HG03442 (cell line): ENCODE measurements around the gene IL10RA.

Source experiments
- ATAC-seq: cut with Tn5 transposase; IDR thresholded peaks from one replicate; pipeline ENCODE4 v1.9.1; 2021; ENCODE audit warnings: mild to moderate bottlenecking, moderate library complexity; ENCODE audit not compliant: unreplicated experiment

IL10RA gene

GRCh38 chr11:117989351-117990102 lies 3.3 kb downstream of the IL10RA start:
- no peak for ATAC-seq

GRCh38 chr11:117992136-117992535 lies 5.9 kb downstream of the IL10RA start:
- no peak for ATAC-seq

- no peak for ATAC-seq
These were observed 6.4 kb downstream of the IL10RA start for GRCh38 chr11:117992620-117993019.

- no peak for ATAC-seq
These were observed 8.0 kb downstream of the IL10RA start for GRCh38 chr11:117993988-117994745.

GRCh38 chr11:117995472-117995871 lies 9.3 kb downstream of the IL10RA start:
- no peak for ATAC-seq

- ATAC-seq = no peak
These were observed 9.9 kb downstream of the IL10RA start for GRCh38 chr11:117996058-117996457.

GRCh38 chr11:117997406-117997805 lies 11.2 kb downstream of the IL10RA start:
- ATAC-seq = no peak

- ATAC-seq = peak; percentile 70
These were observed 11.8 kb downstream of the IL10RA start for GRCh38 chr11:117997823-117998579.

- no peak for ATAC-seq
These were observed 12.6 kb downstream of the IL10RA start for GRCh38 chr11:117998664-117999353.

- no peak for ATAC-seq
These were observed 13.3 kb downstream of the IL10RA start for GRCh38 chr11:117999354-117999993.

- no peak for ATAC-seq
These were observed 14.1 kb downstream of the IL10RA start for GRCh38 chr11:118000067-118000849.

- no peak for ATAC-seq
These were observed 14.6 kb downstream of the IL10RA start for GRCh38 chr11:118000850-118001228.

- ATAC-seq = no peak
These were observed 15.3 kb downstream of the IL10RA start for GRCh38 chr11:118001494-118001971.

- ATAC-seq = no peak
These were observed 15.9 kb downstream of the IL10RA start for GRCh38 chr11:118002010-118002540.

GRCh38 chr11:118002541-118003423 lies 16.6 kb downstream of the IL10RA start:
- ATAC-seq = no peak

GRCh38 chr11:118003456-118003855 lies 17.3 kb downstream of the IL10RA start:
- ATAC-seq = no peak

- ATAC-seq = no peak
These were observed 18.5 kb downstream of the IL10RA start for GRCh38 chr11:118004543-118005223.
